Panc1 (cell line): ENCODE measurements around the gene RNU6-8. TPM values are rescaled to one million over a fixed set of nuclear protein-coding genes. Genes with fewer than 3 reads are reported as not detected.

Source experiments
- ATAC-seq: fragments of 200-7000 bp; cut with Tn5 transposase; 2 replicates; pipeline ENCODE4 v1.9.1; 2020; ENCODE audit warnings: mild to moderate bottlenecking, moderate library complexity
- BruUV-seq: library from RNA; stranded (reverse); fragments of 400-500 nt; replicated peaks from 2 replicates; lab custom pipeline; 2021; lab: Mats Ljungman, UMichigan
- CTCF ChIA-PET: fragments of 300-600 bp; sonication (Branson Sonifier 250); formaldehyde crosslinking; loops from one replicate; lab custom pipeline; 2022; ENCODE audit warnings: antibody characterized with exemption; lab: Charles Lee
- POLR2A ChIA-PET: fragments of 300-600 bp; sonication (Branson Sonifier 250); formaldehyde crosslinking; loops from one replicate; lab custom pipeline; 2022; ENCODE audit warnings: antibody characterized with exemption; lab: Charles Lee
- DNase-seq: peaks from one replicate; pipeline ENCODE4 v3.0.0-alpha.2; 2010; ENCODE audit warnings: low read depth, low spot score
- H3K27ac ChIP-seq: 2 replicates; pipeline ENCODE4 v1.5.1; 2011; ENCODE audit warnings: mild to moderate bottlenecking, low read length, inconsistent platforms
- H3K27me3 ChIP-seq: fragments of 200-500 bp; sonication (Bioruptor generic); 2 replicates; pipeline ENCODE4 v1.6.0; 2014; ENCODE audit warnings: low read length, inconsistent platforms; ENCODE audit not compliant: control insufficient read depth, insufficient read depth
- H3K36me3 ChIP-seq: fragments of 200-500 bp; sonication (Bioruptor generic); 2 replicates; pipeline ENCODE4 v1.5.1; 2014; ENCODE audit warnings: inconsistent platforms, mild to moderate bottlenecking, low read length, moderate library complexity; ENCODE audit not compliant: control insufficient read depth, insufficient read depth
- H3K4me1 ChIP-seq: 2 replicates; pipeline ENCODE4 v1.5.1; 2011; ENCODE audit warnings: inconsistent platforms, mild to moderate bottlenecking, low read length, moderate library complexity; ENCODE audit not compliant: control insufficient read depth, insufficient read depth
- H3K4me3 ChIP-seq, 2 experiments: 2 replicates each; pipeline ENCODE4 v1.5.1; 2011 to 2012; ENCODE audit warnings: low read depth in 2 of 2, low read length in 2 of 2, mild to moderate bottlenecking in 2 of 2, inconsistent platforms in 1 of 2, moderate library complexity in 1 of 2
- H3K9me3 ChIP-seq: fragments of 200-500 bp; sonication (Bioruptor generic); 2 replicates; pipeline ENCODE4 v1.5.1; 2014; ENCODE audit warnings: low read depth, mild to moderate bottlenecking, inconsistent platforms, low read length, moderate library complexity; ENCODE audit not compliant: control insufficient read depth, insufficient read depth
- POLR2AphosphoS5 ChIP-seq: IDR thresholded peaks from 2 replicates; pipeline ENCODE4 v1.6.1; 2012; ENCODE audit warnings: mild to moderate bottlenecking, low read depth, low read length, moderate library complexity
- SIN3A ChIP-seq: IDR thresholded peaks from 2 replicates; pipeline ENCODE4 v1.6.1; 2012; ENCODE audit warnings: low read depth, mild to moderate bottlenecking, low read length, moderate library complexity, borderline replicate concordance; ENCODE audit not compliant: insufficient read depth
- TCF7L2 ChIP-seq: IDR thresholded peaks from 2 replicates; pipeline ENCODE4 v1.6.1; 2011; ENCODE audit warnings: mild to moderate bottlenecking, low read depth, low read length, inconsistent platforms
- in situ Hi-C: cut with HindIII; loops from 2 replicates; pipeline ENCODE4 v1.10.0; 2016; ENCODE audit warnings: low sequenced_read_pairs, low pct_unique_long_range_greater_than_20kb
- intact Hi-C: fragments of 100-400 bp; cut with micrococcal nuclease; formaldehyde crosslinking; loops from one replicate; pipeline ENCODE4 v1.10.0; 2022; ENCODE audit not compliant: unreplicated experiment
- total RNA-seq: library from RNA; stranded (reverse); gene quantifications from one replicate; pipeline ENCODE4 v1.2.1, GENCODE V29; 2021; ENCODE audit not compliant: unreplicated experiment
- TF ChIP-seq, protein P1 (sequence below), 2 experiments: IDR thresholded peaks; 2 replicates each; pipeline ENCODE4 v1.6.1; 2011 to 2012; ENCODE audit warnings: low read depth in 2 of 2, control low read depth in 1 of 2, low read length in 1 of 2, mild to moderate bottlenecking in 1 of 2, moderate library complexity in 1 of 2; ENCODE audit not compliant: insufficient read depth in 1 of 2
- TF ChIP-seq, protein P2 (sequence below): fragments of 450-650 bp; IDR thresholded peaks from 2 replicates; pipeline ENCODE4 v1.5.1; 2017; ENCODE audit warnings: mild to moderate bottlenecking

RNU6-8 gene
- total RNA-seq, 1 experiment from 2014 or later, result not detected

DNA sequence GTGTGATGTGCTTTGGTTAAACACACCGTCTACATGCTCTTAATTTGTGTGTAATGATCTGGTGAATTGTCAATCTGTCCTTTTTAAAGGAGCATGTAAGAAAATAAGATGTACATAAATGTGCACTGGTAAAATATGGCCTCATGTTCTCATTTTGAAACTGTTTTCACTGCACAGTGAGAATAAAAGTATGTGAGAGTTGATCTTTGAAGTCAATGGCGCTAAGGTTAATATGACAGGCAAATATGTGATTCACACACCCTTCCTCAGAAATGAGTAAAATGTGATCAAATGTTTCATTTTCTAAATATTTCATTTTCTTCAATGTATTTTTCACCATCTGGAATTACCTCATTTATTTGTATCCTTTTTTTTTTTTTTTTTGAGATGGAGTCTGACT is 9.5 kb downstream of the RNU6-8 start:
- DNase-seq, result no peak
- Histone ChIP-seq H3K27me3 (no peaks in the 10 kb centered on the region; the same call in 1 of the 2 replicates), H3K4me3 (no peak overlapping the region), H3K36me3 (no peaks in the 10 kb centered on the region), H3K4me1 (no peaks in the 10 kb centered on the region), H3K27ac (no peak overlapping the region), H3K9me3 (no peaks in the 10 kb centered on the region)
- in situ Hi-C loops (no loop called here), intact Hi-C loops (no loop called here)
- BruUV-seq, result no TSS peak
- POLR2A ChIA-PET, result no interaction called here
- no peak for ATAC-seq
- TF ChIP-seq POLR2AphosphoS5 (no peak), SIN3A (no peak), TCF7L2 (no peak)
- TF ChIP-seq, protein P1, sequence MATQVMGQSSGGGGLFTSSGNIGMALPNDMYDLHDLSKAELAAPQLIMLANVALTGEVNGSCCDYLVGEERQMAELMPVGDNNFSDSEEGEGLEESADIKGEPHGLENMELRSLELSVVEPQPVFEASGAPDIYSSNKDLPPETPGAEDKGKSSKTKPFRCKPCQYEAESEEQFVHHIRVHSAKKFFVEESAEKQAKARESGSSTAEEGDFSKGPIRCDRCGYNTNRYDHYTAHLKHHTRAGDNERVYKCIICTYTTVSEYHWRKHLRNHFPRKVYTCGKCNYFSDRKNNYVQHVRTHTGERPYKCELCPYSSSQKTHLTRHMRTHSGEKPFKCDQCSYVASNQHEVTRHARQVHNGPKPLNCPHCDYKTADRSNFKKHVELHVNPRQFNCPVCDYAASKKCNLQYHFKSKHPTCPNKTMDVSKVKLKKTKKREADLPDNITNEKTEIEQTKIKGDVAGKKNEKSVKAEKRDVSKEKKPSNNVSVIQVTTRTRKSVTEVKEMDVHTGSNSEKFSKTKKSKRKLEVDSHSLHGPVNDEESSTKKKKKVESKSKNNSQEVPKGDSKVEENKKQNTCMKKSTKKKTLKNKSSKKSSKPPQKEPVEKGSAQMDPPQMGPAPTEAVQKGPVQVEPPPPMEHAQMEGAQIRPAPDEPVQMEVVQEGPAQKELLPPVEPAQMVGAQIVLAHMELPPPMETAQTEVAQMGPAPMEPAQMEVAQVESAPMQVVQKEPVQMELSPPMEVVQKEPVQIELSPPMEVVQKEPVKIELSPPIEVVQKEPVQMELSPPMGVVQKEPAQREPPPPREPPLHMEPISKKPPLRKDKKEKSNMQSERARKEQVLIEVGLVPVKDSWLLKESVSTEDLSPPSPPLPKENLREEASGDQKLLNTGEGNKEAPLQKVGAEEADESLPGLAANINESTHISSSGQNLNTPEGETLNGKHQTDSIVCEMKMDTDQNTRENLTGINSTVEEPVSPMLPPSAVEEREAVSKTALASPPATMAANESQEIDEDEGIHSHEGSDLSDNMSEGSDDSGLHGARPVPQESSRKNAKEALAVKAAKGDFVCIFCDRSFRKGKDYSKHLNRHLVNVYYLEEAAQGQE (IDR thresholded peaks at IDR 0.05; ENCODE audit: insufficient read depth in 1 of 2, low read depth in 2 of 2, low read length in 1 of 2), result no peak
- TF ChIP-seq, protein P2, sequence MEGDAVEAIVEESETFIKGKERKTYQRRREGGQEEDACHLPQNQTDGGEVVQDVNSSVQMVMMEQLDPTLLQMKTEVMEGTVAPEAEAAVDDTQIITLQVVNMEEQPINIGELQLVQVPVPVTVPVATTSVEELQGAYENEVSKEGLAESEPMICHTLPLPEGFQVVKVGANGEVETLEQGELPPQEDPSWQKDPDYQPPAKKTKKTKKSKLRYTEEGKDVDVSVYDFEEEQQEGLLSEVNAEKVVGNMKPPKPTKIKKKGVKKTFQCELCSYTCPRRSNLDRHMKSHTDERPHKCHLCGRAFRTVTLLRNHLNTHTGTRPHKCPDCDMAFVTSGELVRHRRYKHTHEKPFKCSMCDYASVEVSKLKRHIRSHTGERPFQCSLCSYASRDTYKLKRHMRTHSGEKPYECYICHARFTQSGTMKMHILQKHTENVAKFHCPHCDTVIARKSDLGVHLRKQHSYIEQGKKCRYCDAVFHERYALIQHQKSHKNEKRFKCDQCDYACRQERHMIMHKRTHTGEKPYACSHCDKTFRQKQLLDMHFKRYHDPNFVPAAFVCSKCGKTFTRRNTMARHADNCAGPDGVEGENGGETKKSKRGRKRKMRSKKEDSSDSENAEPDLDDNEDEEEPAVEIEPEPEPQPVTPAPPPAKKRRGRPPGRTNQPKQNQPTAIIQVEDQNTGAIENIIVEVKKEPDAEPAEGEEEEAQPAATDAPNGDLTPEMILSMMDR, result no peak
- CTCF ChIA-PET, result no interaction called here

DNA sequence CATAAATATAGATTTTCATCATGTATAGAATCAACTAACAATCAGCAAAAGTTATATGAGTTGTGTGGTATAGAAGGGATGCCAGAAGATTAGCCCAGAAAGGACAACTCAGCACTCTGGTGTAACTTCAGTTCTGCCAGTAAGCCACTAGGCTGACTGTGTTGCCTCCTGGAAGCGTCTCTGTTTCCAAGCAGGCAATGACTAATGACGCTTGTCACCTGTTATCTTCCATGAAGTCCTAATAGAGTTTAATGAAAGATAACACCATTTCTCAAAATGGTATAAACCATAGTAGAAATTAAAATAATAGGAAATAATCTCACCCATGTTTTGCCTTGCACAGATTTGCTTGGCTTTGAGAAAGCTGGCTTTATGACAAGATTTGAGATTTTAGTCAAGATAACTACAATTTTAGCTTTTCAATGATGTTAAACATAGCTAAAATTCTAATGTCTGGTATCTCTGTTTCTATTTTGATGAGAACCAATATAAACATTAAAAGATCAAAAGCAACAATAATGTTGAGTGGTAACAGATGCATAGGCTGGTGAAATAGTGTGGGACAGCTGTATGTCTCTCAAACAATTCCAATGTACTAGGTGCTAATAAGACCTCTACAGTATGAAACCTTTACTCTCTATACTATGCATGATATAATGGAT is 10.2 kb downstream of the RNU6-8 start:
- H3K4me1 ChIP-seq, result no peaks in the 10 kb centered on the region
- no peaks in the 10 kb centered on the region for H3K9me3 ChIP-seq
- no peak overlapping the region for H3K27ac ChIP-seq
- ChIA-PET CTCF (no interaction called here), POLR2A (no interaction called here)
- in situ Hi-C loops (no loop called here), intact Hi-C loops (no loop called here)
- TF ChIP-seq, protein P2, result no peak
- no peak for TF ChIP-seq SIN3A
- no peak for TF ChIP-seq POLR2AphosphoS5
- TF ChIP-seq, protein P1 (IDR thresholded peaks at IDR 0.05; ENCODE audit: insufficient read depth in 1 of 2, low read depth in 2 of 2, low read length in 1 of 2), result no peak
- TF ChIP-seq TCF7L2, result no peak
- BruUV-seq, result no TSS peak
- H3K27me3 ChIP-seq, result no peaks in the 10 kb centered on the region; the same call in 1 of the 2 replicates
- H3K36me3 ChIP-seq, result no peaks in the 10 kb centered on the region
- ATAC-seq, result no peak
- no peak for DNase-seq
- no peak overlapping the region for H3K4me3 ChIP-seq
